ENCODE results near the gene SQOR. TPM values are rescaled to one million over a fixed set of nuclear protein-coding genes. Genes with fewer than 3 reads are reported as not detected.

Gene SQOR
- total RNA-seq, 3 donors from 2014 or later (not counting 1 experiment from before 2014, with no cell fraction given), result 22.8 to 36.5 (median 29.9) TPM

DNA sequence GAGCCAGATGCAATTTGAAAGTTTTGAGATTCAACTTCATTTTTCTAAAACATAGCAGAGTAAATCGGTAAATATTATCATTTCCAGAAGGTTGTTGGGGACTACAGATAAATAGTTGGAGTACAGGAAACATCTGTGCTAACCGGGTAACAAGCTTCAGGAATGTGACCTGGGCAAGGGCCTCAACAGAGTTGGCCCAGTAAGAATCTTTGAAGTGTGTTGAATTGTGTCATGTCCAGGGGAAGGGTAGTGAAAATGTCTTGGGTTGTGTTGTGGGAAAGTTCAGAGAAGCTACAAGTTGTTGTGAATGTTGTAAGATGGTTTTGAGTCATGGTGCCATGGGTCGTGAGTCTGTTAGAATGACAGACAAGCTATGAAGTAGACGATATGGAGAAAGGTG, 35.7 kb downstream of the SQOR start:
- WGBS (ENCODE audit: insufficient coverage), result 84% methylated on average over 3 of the region's 4 CpGs
- Mint-ChIP-seq H3K4me1 (peaks cover 0 to 15% of the 10 kb centered on the region in 2 donors), H3K27ac (no peak overlapping the region), H3K4me3 (no peak overlapping the region), H3K9me3 (no peaks in the 10 kb centered on the region), H3K27me3 (ENCODE audit: low read depth in 2 of 2) (no peaks in the 10 kb centered on the region), H3K36me3 (peaks cover 14% of the 10 kb centered on the region)
- intact Hi-C loops (cut with micrococcal nuclease), result no loop called here
- H3K4me3 ChIP-seq (ENCODE audit: low read length), result no peak overlapping the region
- ATAC-seq (no peak), DNase-seq (no peak)
- no peaks in the 10 kb centered on the region for H3K27me3 ChIP-seq (ENCODE audit: control insufficient read depth, insufficient read depth, low read length)
- H3K36me3 ChIP-seq (ENCODE audit: control insufficient read depth, insufficient read depth, low read length), result peaks cover 46% of the 10 kb centered on the region
- no peak overlapping the region for H3K27ac ChIP-seq (ENCODE audit: low read length)
- H3K9me3 ChIP-seq (ENCODE audit: control insufficient read depth, insufficient read depth, low read length), result no peaks in the 10 kb centered on the region
- H3K4me1 ChIP-seq (ENCODE audit: control insufficient read depth, insufficient read depth, low read length), result no peaks in the 10 kb centered on the region
- TF ChIP-seq, protein P1, sequence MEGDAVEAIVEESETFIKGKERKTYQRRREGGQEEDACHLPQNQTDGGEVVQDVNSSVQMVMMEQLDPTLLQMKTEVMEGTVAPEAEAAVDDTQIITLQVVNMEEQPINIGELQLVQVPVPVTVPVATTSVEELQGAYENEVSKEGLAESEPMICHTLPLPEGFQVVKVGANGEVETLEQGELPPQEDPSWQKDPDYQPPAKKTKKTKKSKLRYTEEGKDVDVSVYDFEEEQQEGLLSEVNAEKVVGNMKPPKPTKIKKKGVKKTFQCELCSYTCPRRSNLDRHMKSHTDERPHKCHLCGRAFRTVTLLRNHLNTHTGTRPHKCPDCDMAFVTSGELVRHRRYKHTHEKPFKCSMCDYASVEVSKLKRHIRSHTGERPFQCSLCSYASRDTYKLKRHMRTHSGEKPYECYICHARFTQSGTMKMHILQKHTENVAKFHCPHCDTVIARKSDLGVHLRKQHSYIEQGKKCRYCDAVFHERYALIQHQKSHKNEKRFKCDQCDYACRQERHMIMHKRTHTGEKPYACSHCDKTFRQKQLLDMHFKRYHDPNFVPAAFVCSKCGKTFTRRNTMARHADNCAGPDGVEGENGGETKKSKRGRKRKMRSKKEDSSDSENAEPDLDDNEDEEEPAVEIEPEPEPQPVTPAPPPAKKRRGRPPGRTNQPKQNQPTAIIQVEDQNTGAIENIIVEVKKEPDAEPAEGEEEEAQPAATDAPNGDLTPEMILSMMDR (IDR thresholded peaks at IDR 0.05), result no peak

DNA sequence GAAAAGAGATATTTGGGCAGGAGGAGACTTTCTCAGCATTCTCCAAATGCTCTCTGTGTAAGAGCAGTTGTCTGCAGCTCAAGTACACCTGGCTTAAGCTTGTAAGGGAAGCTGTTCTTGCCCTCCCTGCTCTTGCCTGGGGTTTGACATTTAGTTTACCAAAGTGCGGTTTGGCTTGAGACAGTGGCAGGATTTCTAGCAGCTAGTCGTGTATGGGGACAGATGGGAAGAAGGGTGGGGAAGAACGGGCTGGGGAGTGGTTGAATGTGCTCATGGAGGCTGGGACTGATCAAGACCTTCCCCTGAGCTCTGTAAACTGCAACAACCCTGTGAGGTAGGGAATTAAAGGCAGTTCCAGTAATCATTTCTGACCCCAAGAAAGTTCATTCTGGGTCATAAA, 39.8 kb downstream of the SQOR start:
- Histone ChIP-seq H3K27ac (ENCODE audit: low read length) (no peak overlapping the region), H3K4me3 (ENCODE audit: low read length) (no peak overlapping the region), H3K4me1 (ENCODE audit: control insufficient read depth, insufficient read depth, low read length) (no peaks in the 10 kb centered on the region), H3K36me3 (ENCODE audit: control insufficient read depth, insufficient read depth, low read length) (peaks cover 60% of the 10 kb centered on the region), H3K27me3 (ENCODE audit: control insufficient read depth, insufficient read depth, low read length) (no peaks in the 10 kb centered on the region), H3K9me3 (ENCODE audit: control insufficient read depth, insufficient read depth, low read length) (no peaks in the 10 kb centered on the region)
- ATAC-seq, result no peak
- intact Hi-C loops (cut with micrococcal nuclease), result no loop called here
- TF ChIP-seq, protein P1 (IDR thresholded peaks at IDR 0.05), result no peak
- Mint-ChIP-seq H3K4me1 (peaks cover 0 to 9% of the 10 kb centered on the region in 2 donors), H3K9me3 (no peaks in the 10 kb centered on the region), H3K27ac (peak overlapping the region; percentile 5 to 23), H3K27me3 (ENCODE audit: low read depth in 2 of 2) (no peaks in the 10 kb centered on the region), H3K36me3 (peaks cover 21% of the 10 kb centered on the region), H3K4me3 (no peak overlapping the region)
- 87% methylated on average over 3 of the region's 3 CpGs for WGBS (ENCODE audit: insufficient coverage)
- DNase-seq, result no peak

DNA sequence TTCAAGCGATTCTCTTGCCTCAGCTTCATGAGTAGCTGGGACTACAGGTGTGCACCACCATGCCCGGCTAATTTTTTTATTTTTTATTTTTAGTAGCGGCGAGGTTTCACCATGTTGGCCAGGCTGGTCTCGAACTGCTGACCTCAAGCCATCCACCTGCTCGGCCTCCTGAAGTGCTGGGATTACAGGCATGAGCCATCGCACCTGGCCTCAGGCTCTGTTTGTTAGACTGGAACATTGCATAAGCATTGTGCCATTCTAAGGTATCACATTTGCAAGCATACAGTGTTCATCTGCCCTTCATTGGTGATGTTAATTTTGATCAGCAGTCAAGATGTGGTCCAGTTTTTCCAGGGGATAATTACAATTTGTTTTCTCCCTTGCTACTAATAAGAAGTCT, 43.0 kb downstream of the SQOR start:
- no peaks in the 10 kb centered on the region for H3K9me3 Mint-ChIP-seq
- H3K4me3 Mint-ChIP-seq, result no peak overlapping the region
- H3K27me3 ChIP-seq (ENCODE audit: control insufficient read depth, insufficient read depth, low read length), result no peaks in the 10 kb centered on the region
- no peaks in the 10 kb centered on the region for H3K27me3 Mint-ChIP-seq (ENCODE audit: low read depth in 2 of 2)
- intact Hi-C loops (cut with micrococcal nuclease), result no loop called here
- peaks cover 13% of the 10 kb centered on the region for H3K36me3 Mint-ChIP-seq
- peaks cover 51% of the 10 kb centered on the region for H3K36me3 ChIP-seq (ENCODE audit: control insufficient read depth, insufficient read depth, low read length)
- 94% methylated on average over 7 of the region's 7 CpGs for WGBS (ENCODE audit: insufficient coverage)
- DNase-seq (no peak), ATAC-seq (no peak)
- no peak overlapping the region for H3K4me3 ChIP-seq (ENCODE audit: low read length)
- no peaks in the 10 kb centered on the region for H3K9me3 ChIP-seq (ENCODE audit: control insufficient read depth, insufficient read depth, low read length)
- TF ChIP-seq, protein P1 (IDR thresholded peaks at IDR 0.05), result no peak
- H3K4me1 Mint-ChIP-seq, result peaks cover 0 to 6% of the 10 kb centered on the region in 2 donors
- no peak overlapping the region for H3K27ac Mint-ChIP-seq
- H3K27ac ChIP-seq (ENCODE audit: low read length), result no peak overlapping the region
- no peaks in the 10 kb centered on the region for H3K4me1 ChIP-seq (ENCODE audit: control insufficient read depth, insufficient read depth, low read length)

DNA sequence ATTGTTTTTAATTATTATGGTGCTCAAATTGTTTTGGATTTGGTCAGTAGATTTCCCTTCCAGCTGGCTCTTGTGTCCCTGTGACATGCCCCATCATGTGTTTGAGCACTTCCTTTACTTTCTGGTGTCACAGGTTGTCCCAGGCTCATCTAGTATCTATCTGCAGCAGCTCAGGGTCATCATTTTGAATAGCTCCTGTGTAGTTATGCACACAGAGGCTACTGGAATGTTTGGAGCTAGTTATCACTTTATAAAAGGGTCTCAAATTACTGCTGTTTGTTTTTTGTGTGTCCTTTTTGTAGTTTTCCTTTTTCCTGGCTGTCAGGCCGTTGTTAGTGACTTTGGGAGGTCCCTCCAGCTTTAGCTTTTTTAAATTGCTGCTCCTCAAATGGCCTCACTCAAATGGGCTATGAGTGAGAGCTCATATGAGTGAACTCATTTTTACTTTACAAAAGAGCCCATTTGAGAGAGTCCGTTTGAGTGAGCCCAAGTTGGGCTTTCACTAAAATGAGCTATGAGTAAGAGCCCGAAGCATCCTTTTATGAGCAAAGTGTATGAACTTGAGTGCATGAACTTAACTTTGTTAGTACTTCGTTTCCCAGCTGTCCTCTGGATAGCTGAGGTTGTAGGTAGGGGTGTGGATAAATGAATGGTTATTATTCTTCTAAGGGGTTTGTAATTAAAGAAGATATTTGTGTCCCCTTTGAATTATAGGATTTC, 43.8 kb downstream of the SQOR start:
- no peak overlapping the region for H3K27ac ChIP-seq (ENCODE audit: low read length)
- H3K4me3 Mint-ChIP-seq, result no peak overlapping the region

More for the DNA sequence above, 43.8 kb downstream of the SQOR start:
- TF ChIP-seq, protein P1 (IDR thresholded peaks at IDR 0.05), result no peak
- no peak for DNase-seq
- Histone ChIP-seq H3K36me3 (ENCODE audit: control insufficient read depth, insufficient read depth, low read length) (peaks cover 56% of the 10 kb centered on the region), H3K9me3 (ENCODE audit: control insufficient read depth, insufficient read depth, low read length) (no peaks in the 10 kb centered on the region), H3K4me1 (ENCODE audit: control insufficient read depth, insufficient read depth, low read length) (no peaks in the 10 kb centered on the region), H3K27me3 (ENCODE audit: control insufficient read depth, insufficient read depth, low read length) (no peaks in the 10 kb centered on the region), H3K4me3 (ENCODE audit: low read length) (no peak overlapping the region)
- Mint-ChIP-seq H3K27me3 (ENCODE audit: low read depth in 2 of 2) (no peaks in the 10 kb centered on the region), H3K36me3 (peaks cover 13% of the 10 kb centered on the region), H3K9me3 (no peaks in the 10 kb centered on the region), H3K27ac (no peak overlapping the region), H3K4me1 (peaks cover 0 to 6% of the 10 kb centered on the region in 2 donors)
- 85% methylated on average over 3 of the region's 4 CpGs for whole genome bisulfite sequencing (ENCODE audit: insufficient coverage)
- intact Hi-C loops (cut with micrococcal nuclease), result no loop called here
- ATAC-seq, result no peak

Measured in natural killer cell (primary cell).